K562 (cell line): ENCODE data around the gene SUCNR1. TPM values are rescaled to one million over a fixed set of nuclear protein-coding genes. Genes with fewer than 3 reads are reported as not detected.

Experiments used
- ARID4B ChIP-seq: sonication (generic); formaldehyde crosslinking; IDR thresholded peaks from 2 replicates; pipeline ENCODE4 v1.8.0; 2022; ENCODE audit warnings: mild to moderate bottlenecking, missing genetic modification reagents
- ATF4 ChIP-seq: fragments of 450-650 bp; formaldehyde crosslinking; IDR thresholded peaks from 2 replicates; pipeline ENCODE4 v1.4.0; 2022; ENCODE audit warnings: mild to moderate bottlenecking, moderate library complexity
- BCOR ChIP-seq: fragments of 450-650 bp; IDR thresholded peaks from 2 replicates; pipeline ENCODE4 v1.6.1; 2016
- CTCF ChIP-seq, 3 experiments: IDR thresholded peaks in 2 of 3; conservative IDR thresholded peaks in 1 of 3; 2 replicates each; pipeline ENCODE4 v1.5.1; 2011 to 2012; ENCODE audit warnings: low read length in 3 of 3, mild to moderate bottlenecking in 3 of 3, control low read depth in 2 of 3, improper control_type of control experiment in 1 of 3, inconsistent platforms in 1 of 3, low read depth in 1 of 3, mixed read lengths in 1 of 3, moderate library complexity in 1 of 3; ENCODE audit not compliant: insufficient read depth in 2 of 3
- DPF2 ChIP-seq: fragments of 450-650 bp; IDR thresholded peaks from 2 replicates; pipeline ENCODE4 v1.6.1; 2016
- KDM5B ChIP-seq: fragments of 200-600 bp; sonication (generic); IDR thresholded peaks from 2 replicates; pipeline ENCODE4 v1.6.1; 2012; ENCODE audit warnings: low read depth, mild to moderate bottlenecking, moderate library complexity, low read length, control low read depth, inconsistent platforms; ENCODE audit not compliant: insufficient replicate concordance
- MEF2A ChIP-seq: IDR thresholded peaks from 2 replicates; pipeline ENCODE4 v1.6.1; 2011; ENCODE audit warnings: low read depth, mild to moderate bottlenecking, low read length, moderate library complexity; ENCODE audit not compliant: control insufficient read depth
- MEF2D ChIP-seq: conservative IDR thresholded peaks from 2 replicates; pipeline ENCODE4 v1.6.1; 2016; ENCODE audit warnings: low read depth, missing genetic modification characterization, missing compliant biosample characterization
- MEIS2 ChIP-seq: fragments of 450-650 bp; IDR thresholded peaks from 2 replicates; pipeline ENCODE4 v1.6.1; 2014; ENCODE audit warnings: mild to moderate bottlenecking; ENCODE audit not compliant: partially characterized antibody
- NR1H2 ChIP-seq: sonication (generic); formaldehyde crosslinking; IDR thresholded peaks from 2 replicates; pipeline ENCODE4 v1.4.0; 2020; ENCODE audit warnings: mild to moderate bottlenecking, missing genetic modification reagents
- TEAD2 ChIP-seq: fragments of 450-650 bp; IDR thresholded peaks from 2 replicates; pipeline ENCODE4 v1.6.1; 2016; ENCODE audit warnings: missing genetic modification characterization, control low read depth, missing compliant biosample characterization
- ZBTB34 ChIP-seq: fragments of 250-450 bp; sonication (Bioruptor Pico); IDR thresholded peaks from 2 replicates; pipeline ENCODE4 v1.8.0; 2021; ENCODE audit warnings: mild to moderate bottlenecking, moderate library complexity
- ZNF253 ChIP-seq: fragments of 250-450 bp; sonication (Bioruptor Pico); conservative IDR thresholded peaks from 2 replicates; pipeline ENCODE4 v1.6.1; 2021; ENCODE audit warnings: mild to moderate bottlenecking
- polyA plus RNA-seq, 8 experiments: library from polyadenylated mRNA; depleted of rRNA in 4 of 8; stranded (reverse) in 5 of 8; unstranded in 3 of 8; fragments of >200 nt; fragmentation: Nextera tagmentation in 2 of 8; fragmentation: Illumina TruSeq in 1 of 8; extraction: Ambion mirVana in 2 of 8; extraction: Trizol in 1 of 8; gene quantifications; 2 replicates each; pipeline versions ENCODE4 v1.2.1 to v1.2.3, GENCODE V29; 2011 to 2014; ENCODE audit warnings: inconsistent platforms in 1 of 8, missing spikeins in 1 of 8
- total RNA-seq, 7 experiments: library from RNA; depleted of rRNA in 6 of 7; stranded (reverse); fragments of >200 nt in 6 of 7; fragmentation: Illumina TruSeq in 2 of 7; extraction: Trizol in 2 of 7; gene quantifications; 2 replicates each; pipeline versions ENCODE4 v1.2.1 to v1.2.3, GENCODE V29; 2011 to 2021; ENCODE audit warnings: low replicate concordance in 1 of 7

Gene SUCNR1
- total and polyA plus RNA-seq, 9 of the 15 experiments (the other 6 are each of a cell fraction or from before 2014, with no cell fraction given), result 0.04 to 0.54 (median 0.13) TPM

- TF ChIP-seq ARID4B (CRISPR knock-in tag) (no peak), ATF4 (CRISPR knock-in tag) (0 out of 2 replicates have a peak, but pooled peaks have one; percentile 58), ZNF253 (CRISPR knock-in tag) (no peak), MEF2D (tag) (peak; percentile 95), DPF2 (no peak), TEAD2 (tag) (no peak), ZBTB34 (CRISPR knock-in tag) (no peak), BCOR (no peak), MEF2A (peak; percentile 61; the same call in 1 of the 2 replicates), NR1H2 (CRISPR knock-in tag) (no peak), CTCF (IDR thresholded peaks at IDR 0.05 in 2 of 3, conservative IDR thresholded peaks at IDR 0.05 in 1 of 3; ENCODE audit: insufficient read depth in 2 of 3, low read depth in 1 of 3, low read length in 3 of 3) (no peak), MEIS2 (no peak), KDM5B (no peak)
Measured at GRCh38 chr3:151903501-151903991, 30.1 kb downstream of the SUCNR1 start (continued).
